KMS-11 (cell line): ENCODE measurements around the gene NOS1AP.

Experiments used
- H2AFZ ChIP-seq: fragments of 200-600 bp; sonication (generic); 2 replicates; pipeline ENCODE4 v1.6.1; 2016; ENCODE audit warnings: antibody characterized with exemption, mixed run types, low read depth
- H3K27ac ChIP-seq: fragments of 200-600 bp; sonication (generic); 2 replicates; pipeline ENCODE4 v1.6.1; 2016; ENCODE audit warnings: mild to moderate bottlenecking, mixed run types
- H3K27me3 ChIP-seq: fragments of 200-600 bp; sonication (generic); 2 replicates; pipeline ENCODE4 v1.6.1; 2017; ENCODE audit warnings: mild to moderate bottlenecking, low read depth, mixed run types, moderate library complexity; ENCODE audit not compliant: insufficient read depth
- H3K36me3 ChIP-seq: fragments of 200-600 bp; sonication (generic); 2 replicates; pipeline ENCODE4 v1.6.1; 2017; ENCODE audit warnings: mild to moderate bottlenecking, mixed run types; ENCODE audit not compliant: insufficient read depth
- H3K4me1 ChIP-seq: fragments of 200-600 bp; sonication (generic); 2 replicates; pipeline ENCODE4 v1.6.1; 2016; ENCODE audit warnings: mild to moderate bottlenecking, low read depth, mixed run types; ENCODE audit not compliant: poor library complexity, severe bottlenecking
- H3K4me2 ChIP-seq: fragments of 200-600 bp; sonication (generic); 2 replicates; pipeline ENCODE4 v1.7.0; 2016; ENCODE audit warnings: mild to moderate bottlenecking, mixed run types
- H3K4me3 ChIP-seq: fragments of 200-600 bp; sonication (generic); IDR thresholded peaks from 2 replicates; pipeline ENCODE4 v1.6.1; 2017; ENCODE audit warnings: low read depth, low read length, mixed read lengths; ENCODE audit not compliant: insufficient read depth
- H3K79me2 ChIP-seq: fragments of 200-600 bp; sonication (generic); 2 replicates; pipeline ENCODE4 v1.6.1; 2016; ENCODE audit warnings: low read depth, mixed run types; ENCODE audit not compliant: insufficient read depth
- H3K9ac ChIP-seq: fragments of 200-600 bp; sonication (generic); 2 replicates; pipeline ENCODE4 v1.6.1; 2016; ENCODE audit warnings: mild to moderate bottlenecking, mixed run types
- H4K20me1 ChIP-seq: fragments of 200-600 bp; sonication (generic); 2 replicates; pipeline ENCODE4 v1.6.1; 2016; ENCODE audit warnings: mild to moderate bottlenecking, mixed run types; ENCODE audit not compliant: insufficient read depth
- TF ChIP-seq, protein P1 (sequence below): fragments of 200-600 bp; sonication (generic); conservative IDR thresholded peaks from 2 replicates; pipeline ENCODE4 v1.6.1; 2017; ENCODE audit warnings: low read depth, mild to moderate bottlenecking, antibody characterized with exemption, low read length, moderate library complexity, mixed read lengths

The NOS1AP gene

DNA sequence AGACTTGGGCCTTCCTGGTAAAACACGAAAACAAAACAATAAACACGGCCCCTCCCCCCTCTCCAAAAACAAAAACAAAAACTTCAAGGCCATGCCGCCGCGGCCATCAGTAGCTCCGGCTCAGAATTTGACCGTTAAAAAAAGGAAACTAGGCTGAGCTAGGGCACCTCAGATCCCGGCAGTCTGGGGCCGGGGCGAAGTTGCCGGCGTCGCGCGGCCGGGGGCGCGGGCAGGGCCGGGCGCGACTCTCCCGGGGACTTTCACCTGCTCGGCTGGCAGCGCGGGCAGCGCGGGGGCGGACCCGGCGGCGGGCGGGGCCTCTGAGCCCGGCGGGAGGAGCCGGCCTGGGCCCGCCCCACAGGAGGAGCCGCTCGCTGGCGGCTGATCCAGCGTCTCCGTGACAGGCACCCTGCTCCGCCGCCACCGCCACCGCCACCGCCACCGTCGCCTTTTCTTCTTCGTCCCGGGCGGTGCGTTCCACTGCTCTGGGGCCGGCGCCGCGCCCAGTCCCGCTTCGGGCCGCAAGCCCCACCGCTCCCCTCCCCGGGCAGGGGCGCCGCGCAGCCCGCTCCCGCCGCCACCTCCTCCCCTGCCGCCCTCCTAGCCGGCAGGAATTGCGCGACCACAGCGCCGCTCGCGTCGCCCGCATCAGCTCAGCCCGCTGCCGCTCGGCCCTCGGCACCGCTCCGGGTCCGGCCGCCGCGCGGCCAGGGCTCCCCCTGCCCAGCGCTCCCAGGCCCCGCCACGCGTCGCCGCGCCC is at the start of gene NOS1AP:
NOS1AP (plus strand) TSS at position 358 of the 760 bp plus-strand sequence. CDS start 487 bp downstream, outside the sequence.
- Histone ChIP-seq H3K9ac (peak within 1 kb of the TSS; percentile 61), H2AFZ (peak within 1 kb of the TSS; percentile 97), H3K4me3 (peak within 1 kb of the TSS; percentile 92), H3K4me2 (peak within 1 kb of the TSS; percentile 62), H3K27me3 (no peaks in the 10 kb centered on the region), H3K27ac (no peak within 1 kb of the TSS), H3K79me2 (no peaks in the 10 kb centered on the region), H3K36me3 (no peaks in the 10 kb centered on the region), H4K20me1 (no peaks in the 10 kb centered on the region), H3K4me1 (peaks cover 19% of the 10 kb centered on the region)
- TF ChIP-seq, protein P1, sequence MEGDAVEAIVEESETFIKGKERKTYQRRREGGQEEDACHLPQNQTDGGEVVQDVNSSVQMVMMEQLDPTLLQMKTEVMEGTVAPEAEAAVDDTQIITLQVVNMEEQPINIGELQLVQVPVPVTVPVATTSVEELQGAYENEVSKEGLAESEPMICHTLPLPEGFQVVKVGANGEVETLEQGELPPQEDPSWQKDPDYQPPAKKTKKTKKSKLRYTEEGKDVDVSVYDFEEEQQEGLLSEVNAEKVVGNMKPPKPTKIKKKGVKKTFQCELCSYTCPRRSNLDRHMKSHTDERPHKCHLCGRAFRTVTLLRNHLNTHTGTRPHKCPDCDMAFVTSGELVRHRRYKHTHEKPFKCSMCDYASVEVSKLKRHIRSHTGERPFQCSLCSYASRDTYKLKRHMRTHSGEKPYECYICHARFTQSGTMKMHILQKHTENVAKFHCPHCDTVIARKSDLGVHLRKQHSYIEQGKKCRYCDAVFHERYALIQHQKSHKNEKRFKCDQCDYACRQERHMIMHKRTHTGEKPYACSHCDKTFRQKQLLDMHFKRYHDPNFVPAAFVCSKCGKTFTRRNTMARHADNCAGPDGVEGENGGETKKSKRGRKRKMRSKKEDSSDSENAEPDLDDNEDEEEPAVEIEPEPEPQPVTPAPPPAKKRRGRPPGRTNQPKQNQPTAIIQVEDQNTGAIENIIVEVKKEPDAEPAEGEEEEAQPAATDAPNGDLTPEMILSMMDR: no peak

DNA sequence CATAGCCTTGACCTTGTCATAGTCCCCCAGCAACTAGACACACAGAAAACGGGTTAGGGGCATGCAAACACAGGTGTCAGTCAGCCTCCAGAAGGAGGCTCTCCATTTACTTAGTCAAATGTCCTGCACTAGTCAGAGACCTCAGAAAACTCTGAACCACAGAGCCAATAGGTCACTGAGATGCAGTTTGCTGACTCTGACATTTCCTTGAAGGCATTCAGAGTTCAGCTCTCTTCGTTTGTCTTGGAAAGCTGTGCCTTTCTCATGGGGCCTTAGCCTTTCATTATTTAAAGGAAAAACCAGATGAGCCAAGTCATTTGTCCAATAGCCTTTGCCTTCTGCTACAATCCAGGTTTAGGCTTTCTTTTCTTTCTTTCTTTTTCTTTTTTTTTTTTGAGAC is 49.3 kb upstream of the NOS1AP start:
- Histone ChIP-seq H2AFZ (peak overlapping the region; percentile 3; the same call in 1 of the 2 replicates), H3K4me2 (peak overlapping the region; percentile 63), H4K20me1 (no peaks in the 10 kb centered on the region), H3K79me2 (peaks cover 27% of the 10 kb centered on the region; the same call in 1 of the 2 replicates), H3K9ac (no peak overlapping the region; the same call in 1 of the 2 replicates), H3K4me1 (peaks cover 92% of the 10 kb centered on the region), H3K36me3 (no peaks in the 10 kb centered on the region), H3K4me3 (peak overlapping the region; percentile 77), H3K27ac (peak overlapping the region; percentile 53), H3K27me3 (no peaks in the 10 kb centered on the region)
- TF ChIP-seq, protein P1: no peak

DNA sequence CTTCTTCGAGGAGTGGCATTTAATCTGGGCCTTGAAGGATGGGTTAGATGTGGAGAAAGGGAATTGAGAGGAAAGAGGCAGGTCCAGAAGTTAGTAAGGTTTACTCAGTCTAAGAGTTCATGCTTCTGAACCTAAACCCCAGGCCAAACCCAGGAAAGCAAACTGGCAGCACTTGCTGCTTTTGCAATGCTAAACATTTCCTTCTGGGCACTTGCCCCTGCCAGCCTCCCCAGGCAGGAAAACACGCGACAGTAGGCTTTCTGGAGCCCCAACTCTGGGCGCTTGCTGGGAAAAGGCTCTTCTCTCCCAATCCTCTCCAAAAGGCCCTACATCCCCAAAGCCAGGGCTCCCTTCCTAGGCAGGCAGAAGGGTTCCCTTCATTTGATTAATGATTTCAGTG is 48.4 kb upstream of the NOS1AP start:
- no peak overlapping the region; the same call in 1 of the 2 replicates for H3K9ac ChIP-seq
- TF ChIP-seq, protein P1: no peak
- H4K20me1 ChIP-seq: no peaks in the 10 kb centered on the region
- H3K36me3 ChIP-seq: no peaks in the 10 kb centered on the region
- peaks cover 27% of the 10 kb centered on the region; the same call in 1 of the 2 replicates for H3K79me2 ChIP-seq
- peak overlapping the region; percentile 49 for H3K4me3 ChIP-seq
- H3K4me2 ChIP-seq: peak overlapping the region; percentile 63
- H3K27ac ChIP-seq: peak overlapping the region; percentile 53
- H2AFZ ChIP-seq: peak overlapping the region; percentile 18; the same call in 1 of the 2 replicates
- peaks cover 86% of the 10 kb centered on the region for H3K4me1 ChIP-seq
- no peaks in the 10 kb centered on the region for H3K27me3 ChIP-seq

DNA sequence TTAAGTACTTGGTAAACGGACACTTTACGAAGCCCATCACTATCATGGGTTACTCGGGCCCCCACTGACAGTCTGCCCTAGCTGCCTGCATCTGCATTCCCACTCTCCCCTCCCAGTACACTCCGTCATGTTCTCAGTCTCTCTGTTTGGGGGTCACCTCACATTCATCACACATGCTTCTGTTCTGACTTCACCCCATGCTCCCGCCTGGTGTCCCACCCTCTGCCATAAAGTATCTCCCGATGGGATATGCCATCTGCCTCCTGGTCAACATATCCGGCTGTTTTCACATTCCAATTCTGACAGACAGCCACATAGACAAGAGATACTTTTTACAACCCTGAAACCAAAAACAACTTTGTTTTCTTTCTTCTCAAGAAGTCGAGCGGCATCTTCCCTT is 46.9 kb upstream of the NOS1AP start:
- TF ChIP-seq, protein P1: no peak
- Histone ChIP-seq H3K27ac (no peak overlapping the region; the same call in 1 of the 2 replicates), H3K4me3 (no peak overlapping the region), H3K4me2 (peak overlapping the region; percentile 71), H3K9ac (no peak overlapping the region; the same call in 1 of the 2 replicates), H3K36me3 (no peaks in the 10 kb centered on the region), H3K27me3 (no peaks in the 10 kb centered on the region), H2AFZ (no peak overlapping the region), H4K20me1 (no peaks in the 10 kb centered on the region), H3K79me2 (peaks cover 27% of the 10 kb centered on the region; the same call in 1 of the 2 replicates), H3K4me1 (peaks cover 71% of the 10 kb centered on the region)
